ENCODE data around the gene VGLL4.

VGLL4 gene

DNA sequence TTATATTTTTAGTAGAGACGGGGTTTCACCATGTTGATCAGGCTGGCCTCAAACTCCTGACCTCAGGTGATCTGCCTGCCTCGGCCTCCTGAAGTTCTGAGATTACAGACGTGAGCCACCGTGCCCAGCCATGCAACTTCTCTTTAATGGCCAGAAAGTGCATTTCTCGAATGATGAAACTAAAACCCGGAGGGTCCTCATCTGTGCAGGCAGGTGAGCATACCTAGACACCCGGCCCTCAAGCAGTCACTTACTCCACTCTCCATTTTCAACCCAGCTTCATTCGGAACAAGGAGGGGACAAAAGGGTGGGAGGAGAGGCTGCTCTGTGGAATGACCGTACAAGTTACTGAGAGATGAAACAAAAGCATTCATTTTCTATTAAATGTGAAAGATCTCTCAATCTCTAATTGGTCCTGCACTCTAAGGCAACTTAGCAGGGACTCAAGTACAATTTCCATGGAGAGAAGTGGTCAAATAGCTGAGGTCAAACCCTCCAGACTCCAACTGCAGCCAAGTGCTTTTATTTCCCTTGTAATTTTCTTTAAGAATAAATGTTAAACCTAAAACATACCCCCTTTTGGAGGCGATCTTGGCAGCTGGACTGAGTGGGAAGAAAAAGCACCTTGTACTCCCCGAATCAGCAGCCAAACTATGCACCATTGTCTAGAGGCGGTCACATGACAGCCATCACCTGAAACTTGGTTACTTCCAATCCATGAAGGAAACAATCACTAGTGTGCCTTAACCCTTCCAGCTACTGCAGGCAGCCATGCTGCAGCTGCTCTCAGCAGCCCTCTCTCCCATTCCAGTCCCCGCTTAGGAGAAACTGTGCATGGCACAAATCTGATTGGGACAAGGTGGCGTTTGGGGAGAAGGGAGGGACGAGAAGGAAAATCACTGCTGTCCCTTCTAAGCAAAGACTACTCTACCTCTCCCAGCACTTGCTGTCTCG is 62.2 kb downstream of the VGLL4 start:
- TF ChIP-seq CTCF (IDR thresholded peaks at IDR 0.05; ENCODE audit: insufficient read depth, low read length) (no peak), GABPA (IDR thresholded peaks at IDR 0.05; ENCODE audit: low read depth) (no peak), REST (IDR thresholded peaks at IDR 0.05; ENCODE audit: insufficient replicate concordance, low read depth) (no peak), SPI1 (IDR thresholded peaks at IDR 0.05; ENCODE audit: borderline replicate concordance, low read depth) (no peak), POLR2AphosphoS5 (IDR thresholded peaks at IDR 0.05; ENCODE audit: low read depth) (no peak)
- DNase-seq (ENCODE audit: low read depth in 1 of 2, low spot score in 1 of 2), result no peak
- no peak overlapping the region for H3K27ac ChIP-seq (replicated peaks)
- H3K4me3 ChIP-seq (replicated peaks; ENCODE audit: insufficient read depth, low read length), result no peak overlapping the region
- no peaks in the 10 kb centered on the region for H3K27me3 ChIP-seq (ENCODE audit: insufficient read depth, poor library complexity, severe bottlenecking)

DNA sequence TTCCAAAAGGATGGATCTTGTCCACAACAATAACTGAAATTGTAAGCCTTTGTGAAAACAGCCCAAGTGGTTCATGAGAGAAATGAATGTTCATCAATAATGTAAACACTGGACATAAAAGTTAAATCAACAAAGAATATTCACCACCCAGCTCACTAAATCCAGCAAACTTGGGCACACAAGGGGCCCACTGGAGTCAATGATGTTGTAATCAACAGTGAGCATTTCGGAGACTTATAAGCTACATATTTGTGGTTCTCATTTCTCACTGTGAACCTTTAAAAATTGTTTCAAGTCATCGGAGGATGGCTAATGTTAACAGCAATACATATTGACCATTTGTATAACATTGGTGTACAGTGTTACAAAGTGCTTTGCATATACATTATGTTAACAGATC is 63.1 kb downstream of the VGLL4 start:
- Histone ChIP-seq H3K27ac (replicated peaks) (no peak overlapping the region), H3K27me3 (ENCODE audit: insufficient read depth, poor library complexity, severe bottlenecking) (no peaks in the 10 kb centered on the region), H3K4me3 (replicated peaks; ENCODE audit: insufficient read depth, low read length) (no peak overlapping the region)
- DNase-seq (ENCODE audit: low read depth in 1 of 2, low spot score in 1 of 2), result no peak
- no peak for TF ChIP-seq CTCF (IDR thresholded peaks at IDR 0.05; ENCODE audit: insufficient read depth, low read length)
- TF ChIP-seq GABPA (IDR thresholded peaks at IDR 0.05; ENCODE audit: low read depth), result no peak
- no peak for TF ChIP-seq REST (IDR thresholded peaks at IDR 0.05; ENCODE audit: insufficient replicate concordance, low read depth)
- TF ChIP-seq SPI1 (IDR thresholded peaks at IDR 0.05; ENCODE audit: borderline replicate concordance, low read depth), result no peak
- no peak for TF ChIP-seq POLR2AphosphoS5 (IDR thresholded peaks at IDR 0.05; ENCODE audit: low read depth)

DNA sequence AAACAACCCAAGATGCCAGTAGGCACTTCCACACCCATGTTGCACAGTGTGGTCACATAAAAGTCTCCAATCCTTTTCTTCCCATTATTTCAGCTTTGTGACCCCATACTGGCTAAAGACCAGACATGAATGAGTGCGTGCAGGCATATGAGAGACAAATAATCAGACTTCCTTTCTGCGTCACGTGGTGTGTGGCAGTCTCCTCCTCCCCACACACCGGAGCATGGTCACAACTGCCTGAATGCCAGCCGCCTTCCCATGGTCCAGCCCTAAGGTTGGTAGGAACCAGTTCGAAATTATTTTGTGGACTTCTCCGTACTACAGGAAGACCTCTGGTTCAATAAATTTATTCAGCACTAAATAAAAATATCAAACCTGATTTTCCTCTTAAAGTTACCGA is 65.5 kb downstream of the VGLL4 start:
- Histone ChIP-seq H3K4me3 (replicated peaks; ENCODE audit: insufficient read depth, low read length) (no peak overlapping the region), H3K27me3 (ENCODE audit: insufficient read depth, poor library complexity, severe bottlenecking) (no peaks in the 10 kb centered on the region), H3K27ac (replicated peaks) (no peak overlapping the region)
- TF ChIP-seq POLR2AphosphoS5 (IDR thresholded peaks at IDR 0.05; ENCODE audit: low read depth), result no peak
- TF ChIP-seq REST (IDR thresholded peaks at IDR 0.05; ENCODE audit: insufficient replicate concordance, low read depth), result no peak
- TF ChIP-seq CTCF (IDR thresholded peaks at IDR 0.05; ENCODE audit: insufficient read depth, low read length), result no peak
- no peak for TF ChIP-seq SPI1 (IDR thresholded peaks at IDR 0.05; ENCODE audit: borderline replicate concordance, low read depth)
- TF ChIP-seq GABPA (IDR thresholded peaks at IDR 0.05; ENCODE audit: low read depth), result no peak
- no peak for DNase-seq (ENCODE audit: low read depth in 1 of 2, low spot score in 1 of 2)

All from HL-60 (cell line).